GM19043 (cell line): Measurements from ENCODE around the gene SNAP25.

Source experiments
- ATAC-seq: cut with Tn5 transposase; IDR thresholded peaks from one replicate; pipeline ENCODE4 v1.9.1; 2021; ENCODE audit warnings: low read depth; ENCODE audit not compliant: unreplicated experiment

Gene SNAP25

GRCh38 chr20:10260316-10260715 is 41.7 kb downstream of the SNAP25 start:
- ATAC-seq, result no peak

GRCh38 chr20:10261702-10262101 is 43.1 kb downstream of the SNAP25 start:
- no peak for ATAC-seq

GRCh38 chr20:10263385-10264165 is 44.9 kb downstream of the SNAP25 start:
- no peak for ATAC-seq

- ATAC-seq, result no peak
Measured at GRCh38 chr20:10264166-10264558, 45.5 kb downstream of the SNAP25 start.

GRCh38 chr20:10268636-10269035 is 50.0 kb downstream of the SNAP25 start:
- no peak for ATAC-seq

GRCh38 chr20:10270630-10271029 is 52.0 kb downstream of the SNAP25 start:
- ATAC-seq, result no peak

GRCh38 chr20:10271494-10272219 is 53.0 kb downstream of the SNAP25 start:
- no peak for ATAC-seq

GRCh38 chr20:10276878-10277580 is 58.4 kb downstream of the SNAP25 start:
- ATAC-seq, result no peak

GRCh38 chr20:10277616-10278015 is 59.0 kb downstream of the SNAP25 start:
- ATAC-seq, result no peak

- ATAC-seq, result no peak
Measured at GRCh38 chr20:10278412-10278811, 59.8 kb downstream of the SNAP25 start.

GRCh38 chr20:10280018-10280908 is 61.6 kb downstream of the SNAP25 start:
- ATAC-seq, result no peak

GRCh38 chr20:10281911-10282310 is 63.3 kb downstream of the SNAP25 start:
- ATAC-seq, result no peak

GRCh38 chr20:10282979-10283456 is 64.4 kb downstream of the SNAP25 start:
- no peak for ATAC-seq

- ATAC-seq, result no peak
Measured at GRCh38 chr20:10286356-10286755, 67.7 kb downstream of the SNAP25 start.

GRCh38 chr20:10288421-10288820 is 69.8 kb downstream of the SNAP25 start:
- ATAC-seq, result no peak

GRCh38 chr20:10288954-10289646 is 70.5 kb downstream of the SNAP25 start:
- no peak for ATAC-seq

- ATAC-seq, result no peak
Measured at GRCh38 chr20:10291568-10292248, 73.1 kb downstream of the SNAP25 start.

GRCh38 chr20:10297223-10297622 is 78.6 kb downstream of the SNAP25 start:
- ATAC-seq, result no peak

GRCh38 chr20:10297684-10298240 is 79.1 kb downstream of the SNAP25 start:
- no peak for ATAC-seq
